Mononuclear cell (primary cell): Measurements from ENCODE around the gene D2HGDH. TPM values are rescaled to one million over a fixed set of nuclear protein-coding genes. Genes with fewer than 3 reads are reported as not detected.
"Not testable (repeated sequence)": the region's sequence is repeated elsewhere in the genome, so short reads cannot be mapped to it uniquely, and the experiment has no call there.

Source experiments
- H3K27me3 ChIP-seq: 2 replicates; pipeline ENCODE4 v1.6.0; 2011; ENCODE audit warnings: low read length, control low read depth; ENCODE audit not compliant: insufficient read depth
- H3K4me1 ChIP-seq: 2 replicates; pipeline ENCODE4 v1.5.1; 2011; ENCODE audit warnings: mild to moderate bottlenecking, low read length, control low read depth; ENCODE audit not compliant: insufficient read depth
- H3K4me3 ChIP-seq: 2 replicates; pipeline ENCODE4 v1.5.1; 2011; ENCODE audit warnings: mild to moderate bottlenecking, low read length, moderate library complexity
- H3K9me3 ChIP-seq: 2 replicates; pipeline ENCODE4 v1.5.1; 2011; ENCODE audit warnings: low read depth, mild to moderate bottlenecking, control low read depth, low read length
- total RNA-seq: library from RNA; depleted of rRNA; stranded (reverse); fragments of >200 nt; gene quantifications from one replicate; pipeline ENCODE4 v1.2.3, GENCODE V29; 2012

Gene D2HGDH
- total RNA-seq, 1 donor = 7.7 TPM

DNA sequence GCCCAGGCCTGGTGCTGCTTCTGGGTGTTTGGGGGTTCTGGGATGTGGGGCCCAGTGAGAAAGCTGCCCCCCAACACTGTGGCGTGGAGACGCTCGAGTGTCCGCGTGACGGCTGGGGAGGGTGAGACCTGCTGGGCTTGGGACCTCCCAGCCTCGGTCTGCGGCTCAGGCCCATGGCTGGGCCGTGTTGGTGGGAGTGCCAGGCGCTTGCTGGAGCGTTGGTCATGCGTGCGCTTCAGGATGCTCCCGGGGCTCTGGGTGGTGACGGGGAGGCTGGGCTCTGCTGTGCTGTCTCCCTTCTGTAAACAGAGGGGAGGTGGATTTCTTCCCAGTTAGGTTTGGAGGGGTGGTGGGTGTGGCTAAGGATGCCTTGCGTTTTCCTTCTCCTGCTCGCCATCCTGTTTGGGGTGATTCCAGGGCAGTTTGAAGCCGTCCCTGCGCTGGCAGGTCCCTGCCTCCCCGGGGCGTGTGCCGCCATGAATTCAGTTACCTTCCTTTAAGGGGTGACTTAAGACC lies 42.8 kb downstream of the D2HGDH start:
- no peaks in the 10 kb centered on the region for H3K27me3 ChIP-seq
- no peaks in the 10 kb centered on the region for H3K9me3 ChIP-seq
- H3K4me1 ChIP-seq = no peaks in the 10 kb centered on the region
- H3K4me3 ChIP-seq = no peak overlapping the region

- no peaks in the 10 kb centered on the region for H3K4me1 ChIP-seq
- H3K27me3 ChIP-seq = no peaks in the 10 kb centered on the region
- no peak overlapping the region for H3K4me3 ChIP-seq
- no peaks in the 10 kb centered on the region for H3K9me3 ChIP-seq
These were observed 43.5 kb downstream of the D2HGDH start for GRCh38 chr2:241777686-241778627.

- Histone ChIP-seq H3K27me3 (no peaks in the 10 kb centered on the region), H3K4me3 (no peak overlapping the region), H3K9me3 (no peaks in the 10 kb centered on the region), H3K4me1 (no peaks in the 10 kb centered on the region)
These were observed 46.6 kb downstream of the D2HGDH start for GRCh38 chr2:241780939-241781569.

DNA sequence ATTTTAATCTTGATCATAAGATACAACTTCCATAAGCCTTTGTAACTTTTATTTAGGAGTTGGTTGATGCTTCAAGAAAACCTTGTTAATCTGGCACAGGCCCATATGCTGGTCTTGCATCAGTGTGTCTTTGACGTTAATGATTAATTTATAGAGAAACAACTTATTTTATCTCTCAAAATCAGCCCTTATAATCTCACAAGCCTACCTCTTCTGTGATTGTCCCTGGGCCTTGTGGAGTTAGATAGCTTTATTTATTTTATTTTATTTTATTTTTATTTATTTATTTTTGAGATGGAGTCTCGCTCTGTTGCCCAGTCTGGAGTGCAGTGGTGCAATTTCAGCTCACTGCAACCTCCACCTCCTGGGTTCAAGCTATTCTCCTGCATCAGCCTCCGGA lies 47.6 kb downstream of the D2HGDH start:
- H3K4me1 ChIP-seq, H3K27me3 ChIP-seq, H3K4me3 ChIP-seq, H3K9me3 ChIP-seq: not testable (repeated sequence)

- Histone ChIP-seq H3K4me3 (no peak overlapping the region), H3K9me3 (no peaks in the 10 kb centered on the region), H3K4me1 (peaks cover 5% of the 10 kb centered on the region), H3K27me3 (no peaks in the 10 kb centered on the region)
These were observed 53.7 kb downstream of the D2HGDH start for GRCh38 chr2:241788135-241788534.

DNA sequence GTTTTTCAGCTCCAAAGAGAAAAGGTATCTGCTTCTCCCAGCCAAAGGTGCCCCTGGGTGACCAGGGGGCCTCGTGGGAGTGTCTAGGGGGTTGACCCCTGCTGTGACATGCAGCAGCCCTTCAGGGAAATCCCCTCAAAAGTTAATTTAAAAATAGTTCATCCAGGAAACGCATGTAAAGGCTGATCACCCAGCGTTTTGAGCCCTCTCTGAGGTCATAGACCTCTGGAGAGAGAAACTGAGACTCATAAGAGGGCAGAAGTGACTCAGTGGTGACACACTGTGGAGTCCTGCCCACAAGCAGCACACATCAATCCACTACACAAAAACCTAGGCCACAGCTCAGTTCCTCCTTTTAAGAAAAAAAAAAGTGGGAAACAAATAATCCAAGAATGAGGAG lies 54.1 kb downstream of the D2HGDH start:
- Histone ChIP-seq H3K4me1 (peaks cover 5% of the 10 kb centered on the region), H3K27me3 (no peaks in the 10 kb centered on the region), H3K4me3 (no peak overlapping the region), H3K9me3 (no peaks in the 10 kb centered on the region)

DNA sequence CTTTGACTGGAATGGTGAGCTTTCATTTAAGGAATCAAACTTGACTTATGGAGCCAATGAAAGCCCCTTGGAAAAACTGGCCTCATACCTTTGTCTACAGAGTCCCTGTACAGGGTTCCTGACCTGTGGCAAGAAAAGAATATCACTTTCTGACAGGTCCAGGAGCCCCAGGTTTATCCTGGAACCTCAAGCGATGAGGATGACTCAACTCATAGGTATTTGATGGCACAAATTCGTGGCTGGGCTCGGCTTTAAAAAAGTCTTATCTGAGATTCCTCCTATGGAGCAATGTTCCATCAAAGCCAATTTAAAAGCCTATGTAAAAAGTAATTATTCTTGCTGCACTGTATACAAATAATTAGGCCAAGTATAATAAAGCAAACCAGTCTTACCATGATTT lies 57.0 kb downstream of the D2HGDH start:
- not testable (repeated sequence) for H3K9me3 ChIP-seq, H3K27me3 ChIP-seq, H3K4me1 ChIP-seq, H3K4me3 ChIP-seq

GRCh38 chr2:241793385-241793784 lies 59.0 kb downstream of the D2HGDH start:
- Histone ChIP-seq H3K9me3 (no peaks in the 10 kb centered on the region), H3K27me3 (no peaks in the 10 kb centered on the region), H3K4me1 (peaks cover 4% of the 10 kb centered on the region), H3K4me3 (no peak overlapping the region)

- no peaks in the 10 kb centered on the region for H3K27me3 ChIP-seq
- no peak overlapping the region for H3K4me3 ChIP-seq
- H3K9me3 ChIP-seq = no peaks in the 10 kb centered on the region
- no peaks in the 10 kb centered on the region for H3K4me1 ChIP-seq
These were observed 59.9 kb downstream of the D2HGDH start for GRCh38 chr2:241794250-241794823.

GRCh38 chr2:241795021-241795999 lies 60.9 kb downstream of the D2HGDH start:
- H3K9me3 ChIP-seq = no peaks in the 10 kb centered on the region
- H3K27me3 ChIP-seq = no peaks in the 10 kb centered on the region
- no peak overlapping the region for H3K4me3 ChIP-seq
- H3K4me1 ChIP-seq = no peaks in the 10 kb centered on the region

DNA sequence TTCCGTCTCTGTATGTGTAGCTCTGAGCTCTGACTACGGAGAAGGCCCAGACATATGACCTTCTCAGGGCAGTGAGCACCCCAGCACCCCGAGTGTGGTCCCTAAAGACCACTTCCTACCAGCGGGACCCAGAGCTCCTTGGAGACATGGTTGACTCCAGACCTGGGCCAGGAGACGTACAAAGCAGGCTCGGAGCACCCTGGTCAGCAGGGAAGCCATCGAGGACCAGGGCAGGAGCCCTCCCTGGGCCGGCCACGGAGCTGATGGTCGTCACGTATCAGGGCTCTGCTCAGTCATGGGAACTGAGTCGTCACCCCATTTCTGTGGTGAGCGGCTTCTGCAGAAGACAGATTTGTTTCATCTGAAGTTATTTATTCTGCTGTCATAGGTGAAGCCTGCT lies 61.8 kb downstream of the D2HGDH start:
- Histone ChIP-seq H3K4me1 (no peaks in the 10 kb centered on the region), H3K27me3 (no peaks in the 10 kb centered on the region), H3K9me3 (no peaks in the 10 kb centered on the region), H3K4me3 (no peak overlapping the region)

- Histone ChIP-seq H3K4me1 (no peaks in the 10 kb centered on the region), H3K27me3 (no peaks in the 10 kb centered on the region), H3K4me3 (no peak overlapping the region), H3K9me3 (no peaks in the 10 kb centered on the region)
These were observed 62.2 kb downstream of the D2HGDH start for GRCh38 chr2:241796610-241797138.

GRCh38 chr2:241797441-241798080 lies 63.1 kb downstream of the D2HGDH start:
- H3K4me1 ChIP-seq = no peaks in the 10 kb centered on the region
- H3K27me3 ChIP-seq = no peaks in the 10 kb centered on the region
- no peaks in the 10 kb centered on the region for H3K9me3 ChIP-seq
- H3K4me3 ChIP-seq = no peak overlapping the region

GRCh38 chr2:241798081-241798630 lies 63.7 kb downstream of the D2HGDH start:
- Histone ChIP-seq H3K4me1 (peaks cover under 1% of the 10 kb centered on the region), H3K4me3 (no peak overlapping the region), H3K27me3 (peaks cover 4% of the 10 kb centered on the region), H3K9me3 (no peaks in the 10 kb centered on the region)
